ENCODE measurements around the gene NAGS.
"Not testable (repeated sequence)": the region's sequence is repeated elsewhere in the genome, so short reads cannot be mapped to it uniquely, and the experiment has no call there.

Gene NAGS

DNA sequence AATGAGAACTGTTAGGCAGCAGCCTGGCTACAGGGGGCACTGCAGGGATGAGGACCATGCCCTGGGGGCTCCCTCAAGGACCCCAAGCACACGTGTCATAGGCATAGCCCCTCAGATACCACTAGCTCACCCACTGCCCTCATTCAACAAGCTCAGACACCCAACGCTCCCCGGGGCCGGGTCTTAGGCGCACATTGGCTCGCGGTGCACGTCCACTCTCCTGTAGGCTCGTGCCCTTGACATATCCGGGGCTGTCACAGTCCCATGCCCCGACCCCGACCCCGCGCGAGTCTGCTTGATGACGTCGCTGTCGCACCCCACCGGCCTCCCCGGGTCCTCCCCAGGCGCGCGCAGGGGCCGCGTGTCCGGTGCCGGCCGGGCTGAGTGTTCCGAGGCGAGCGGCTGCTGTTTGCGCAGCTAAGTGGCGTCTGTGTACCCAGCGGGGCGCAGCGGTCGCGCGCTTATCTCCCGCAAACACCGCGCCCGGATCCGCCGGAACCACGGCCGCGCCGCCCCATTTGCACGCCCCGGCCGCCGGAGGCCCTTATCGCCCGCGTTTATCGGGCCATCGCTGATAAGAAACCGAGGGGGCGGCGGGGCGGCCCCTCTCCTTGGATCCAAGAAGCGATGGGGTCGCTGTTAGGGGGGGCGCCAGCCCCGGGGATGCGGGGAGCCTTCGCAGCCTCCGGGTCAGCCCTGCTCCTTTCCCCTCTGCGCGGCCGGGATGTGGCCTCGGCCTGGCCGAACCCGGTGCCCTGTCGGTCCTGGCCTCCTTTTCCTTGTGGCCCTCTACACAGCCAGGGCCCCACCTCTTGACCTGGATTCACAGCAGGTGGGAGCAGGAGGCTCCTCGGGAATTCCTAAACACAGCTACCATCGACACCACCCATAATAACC is 20.7 kb upstream of the NAGS start:
- DNase-seq (ENCODE audit: low read depth, low spot score) = peak; percentile 27

- DNase-seq (ENCODE audit: low read depth, low spot score) = no peak
Measured at GRCh38 chr17:43984521-43984920, 19.9 kb upstream of the NAGS start.

- DNase-seq (ENCODE audit: low read depth, low spot score) = no peak
Measured at GRCh38 chr17:43986225-43986981, 18.0 kb upstream of the NAGS start.

DNA sequence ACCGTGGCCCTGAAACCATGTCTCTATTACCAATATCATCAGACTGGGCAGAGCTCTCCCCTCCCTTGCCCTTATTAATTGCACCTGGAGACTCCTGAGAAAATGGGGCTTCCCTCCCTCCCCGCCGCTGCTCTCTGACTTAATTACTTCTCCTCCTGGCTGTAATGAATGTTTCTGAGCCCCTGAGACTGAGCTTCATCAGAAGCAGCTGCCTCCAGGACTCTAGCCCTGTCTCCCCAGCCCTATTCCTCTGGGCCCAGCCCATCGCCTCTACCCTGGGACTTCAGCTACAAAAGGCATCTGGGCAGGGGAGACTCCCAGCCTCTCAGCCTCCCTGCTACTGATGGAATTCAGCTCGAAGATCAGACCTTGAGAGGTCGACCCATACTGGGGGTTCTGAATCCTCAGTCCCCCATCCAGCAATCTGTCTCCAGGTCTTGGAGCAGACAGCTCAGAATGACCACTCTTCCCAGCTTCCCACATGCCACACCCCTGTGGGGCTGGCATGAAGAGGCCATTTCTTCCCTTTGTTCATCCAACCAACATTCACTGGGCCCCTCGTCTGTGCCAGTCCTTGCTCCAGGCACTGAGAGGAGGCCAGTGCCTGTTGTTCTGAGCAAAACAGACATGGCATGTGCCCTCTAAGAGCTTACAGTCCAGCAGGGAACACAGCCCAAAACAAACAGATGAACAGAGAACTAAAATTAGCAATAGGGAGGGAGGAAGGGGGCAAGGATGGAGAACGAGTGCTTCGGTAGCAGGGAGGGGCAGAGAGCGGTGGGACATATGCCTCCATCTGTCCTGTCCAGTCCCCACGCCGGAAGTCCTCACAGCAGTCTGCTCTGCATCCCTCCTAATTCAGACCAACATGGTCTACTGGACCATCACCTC is 17.0 kb upstream of the NAGS start:
- DNase-seq (ENCODE audit: low read depth, low spot score) = no peak

GRCh38 chr17:43988301-43988700 is 16.1 kb upstream of the NAGS start:
- DNase-seq (ENCODE audit: low read depth, low spot score) = no peak

- no peak for DNase-seq (ENCODE audit: low read depth, low spot score)
Measured at GRCh38 chr17:43992641-43993040, 11.8 kb upstream of the NAGS start.

- peak; percentile 78 for DNase-seq (ENCODE audit: low read depth, low spot score)
Measured at GRCh38 chr17:43994272-43995149, 9.9 kb upstream of the NAGS start.

GRCh38 chr17:43995150-43995471 is 9.3 kb upstream of the NAGS start:
- DNase-seq (ENCODE audit: low read depth, low spot score) = no peak

DNA sequence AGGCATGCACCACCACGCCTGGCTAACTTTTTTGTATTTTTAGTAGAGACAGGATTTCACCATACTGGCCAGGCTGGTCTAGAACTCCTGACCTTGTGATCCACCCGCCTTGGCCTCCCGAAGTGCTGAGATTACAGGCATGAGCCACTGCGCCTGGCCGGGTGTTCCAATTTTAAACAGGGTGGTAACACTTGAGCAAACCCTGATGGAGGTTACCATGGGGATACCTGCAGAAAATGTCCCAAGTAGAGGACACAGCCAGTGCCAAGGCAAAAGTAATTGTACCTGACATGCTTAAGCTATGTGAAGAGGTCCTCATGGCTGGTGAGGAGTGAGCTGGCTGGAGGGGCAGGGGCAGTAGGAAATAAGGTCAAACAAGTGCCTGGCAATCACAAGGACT is 7.2 kb upstream of the NAGS start:
- DNase-seq (ENCODE audit: low read depth, low spot score) = not testable (repeated sequence)

DNA sequence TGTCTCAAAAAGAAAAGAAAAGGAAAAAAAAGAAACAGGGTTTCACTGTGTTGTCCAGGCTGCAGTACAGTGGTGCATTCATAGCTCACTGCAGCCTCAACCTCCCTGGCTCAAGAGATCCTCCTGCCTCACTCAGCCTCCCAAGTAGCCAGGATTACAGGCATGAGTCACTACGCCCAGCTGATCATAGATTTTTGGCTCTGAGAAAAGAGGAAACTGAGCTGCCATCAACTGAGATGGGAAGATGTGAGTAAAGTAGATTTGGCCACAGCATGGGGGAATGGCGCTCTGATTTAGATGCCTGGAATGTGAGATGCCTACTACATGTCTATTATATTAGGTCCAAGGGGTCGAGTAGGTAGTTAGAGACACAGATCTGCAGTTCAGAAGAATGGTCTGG is 5.9 kb upstream of the NAGS start:
- peak; percentile 33 for DNase-seq (ENCODE audit: low read depth, low spot score)

GRCh38 chr17:43999024-43999423 is 5.4 kb upstream of the NAGS start:
- no peak for DNase-seq (ENCODE audit: low read depth, low spot score)

GRCh38 chr17:44000141-44000860 is 4.1 kb upstream of the NAGS start:
- no peak for DNase-seq (ENCODE audit: low read depth, low spot score)

DNA sequence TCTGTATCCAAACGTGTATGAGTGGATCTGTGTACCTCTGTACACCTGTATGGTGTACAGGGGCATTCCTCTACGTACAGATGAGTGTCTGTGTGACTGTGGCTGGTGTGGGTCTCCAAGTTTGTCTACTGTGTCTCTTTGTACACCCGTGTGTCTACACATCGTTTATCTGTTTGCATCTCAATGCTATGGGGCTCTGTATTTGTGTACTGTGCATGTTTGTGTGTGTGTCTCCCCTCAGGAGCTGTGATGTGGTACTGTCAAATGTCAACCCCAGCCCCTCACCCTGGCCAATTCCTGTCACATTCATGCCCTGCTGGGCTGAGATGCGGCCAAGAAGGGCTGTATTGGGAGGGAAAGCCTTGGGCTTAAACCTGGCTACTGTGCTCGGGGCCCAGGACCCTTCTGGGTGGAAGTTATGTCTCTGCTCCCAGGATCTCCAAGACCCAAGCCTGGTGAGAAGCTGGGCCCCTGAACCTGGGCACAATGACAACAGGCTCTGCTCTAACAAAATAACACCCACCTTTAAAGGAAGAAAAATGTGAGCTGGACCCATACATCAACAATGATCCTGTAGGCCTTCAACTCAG is 3.5 kb upstream of the NAGS start:
- no peak for DNase-seq (ENCODE audit: low read depth, low spot score)

DNA sequence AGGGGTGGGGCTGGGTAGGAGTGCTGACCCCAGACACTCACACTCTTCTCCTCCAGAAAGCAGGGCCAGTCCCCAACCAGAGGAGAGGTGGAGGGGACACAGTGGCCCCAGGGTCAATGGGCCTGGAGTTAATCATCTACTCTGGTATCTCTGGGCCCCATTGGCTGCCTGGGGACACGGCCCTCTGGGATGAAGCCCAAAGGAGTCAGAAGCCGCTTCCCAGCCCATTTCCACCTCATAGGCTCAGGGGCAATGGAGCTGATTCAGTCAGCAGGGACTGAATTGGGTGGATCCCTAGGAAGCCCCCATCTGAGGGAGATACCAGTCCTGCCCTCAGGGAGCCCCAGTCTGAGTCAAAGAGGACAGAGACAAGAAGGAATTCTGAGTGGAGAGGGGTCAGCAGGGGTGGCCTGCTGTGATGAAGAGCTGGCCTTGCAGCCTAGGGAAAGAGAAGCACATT is 2.9 kb upstream of the NAGS start:
- DNase-seq (ENCODE audit: low read depth, low spot score) = no peak

DNA sequence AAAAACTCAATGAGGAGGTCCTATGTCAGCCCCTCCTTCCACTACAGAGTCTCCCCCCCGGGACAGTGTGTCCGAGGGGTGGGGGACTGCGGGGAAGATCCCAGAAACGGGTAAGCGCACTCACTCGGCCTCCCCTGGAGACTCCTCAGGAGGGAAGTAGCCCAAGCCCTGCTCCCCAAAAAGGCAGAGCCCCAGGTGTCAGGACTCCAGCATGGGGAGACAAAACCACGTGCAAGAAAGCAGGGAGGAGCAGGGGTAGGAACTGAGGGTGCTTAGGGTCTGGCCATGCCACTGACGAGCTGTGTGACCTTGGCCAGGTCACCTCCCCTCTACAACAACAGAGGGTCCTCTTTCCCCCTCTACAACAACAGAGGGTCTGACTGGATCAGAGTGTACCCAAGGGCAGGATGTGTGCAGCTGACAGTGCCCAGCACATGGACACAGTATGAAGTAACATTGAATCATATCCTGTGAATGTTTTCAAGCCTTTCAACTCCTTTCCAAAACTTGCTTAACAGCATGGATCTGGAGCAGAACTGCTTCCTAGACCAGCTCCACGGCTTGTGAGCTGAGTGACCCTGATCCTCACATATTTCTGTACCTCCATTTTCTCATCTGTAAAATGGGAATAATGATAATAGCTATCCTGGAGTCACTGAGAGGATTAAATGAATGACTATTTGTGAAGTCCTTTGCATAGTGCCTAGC is 2.1 kb upstream of the NAGS start:
- DNase-seq (ENCODE audit: low read depth, low spot score) = no peak

DNA sequence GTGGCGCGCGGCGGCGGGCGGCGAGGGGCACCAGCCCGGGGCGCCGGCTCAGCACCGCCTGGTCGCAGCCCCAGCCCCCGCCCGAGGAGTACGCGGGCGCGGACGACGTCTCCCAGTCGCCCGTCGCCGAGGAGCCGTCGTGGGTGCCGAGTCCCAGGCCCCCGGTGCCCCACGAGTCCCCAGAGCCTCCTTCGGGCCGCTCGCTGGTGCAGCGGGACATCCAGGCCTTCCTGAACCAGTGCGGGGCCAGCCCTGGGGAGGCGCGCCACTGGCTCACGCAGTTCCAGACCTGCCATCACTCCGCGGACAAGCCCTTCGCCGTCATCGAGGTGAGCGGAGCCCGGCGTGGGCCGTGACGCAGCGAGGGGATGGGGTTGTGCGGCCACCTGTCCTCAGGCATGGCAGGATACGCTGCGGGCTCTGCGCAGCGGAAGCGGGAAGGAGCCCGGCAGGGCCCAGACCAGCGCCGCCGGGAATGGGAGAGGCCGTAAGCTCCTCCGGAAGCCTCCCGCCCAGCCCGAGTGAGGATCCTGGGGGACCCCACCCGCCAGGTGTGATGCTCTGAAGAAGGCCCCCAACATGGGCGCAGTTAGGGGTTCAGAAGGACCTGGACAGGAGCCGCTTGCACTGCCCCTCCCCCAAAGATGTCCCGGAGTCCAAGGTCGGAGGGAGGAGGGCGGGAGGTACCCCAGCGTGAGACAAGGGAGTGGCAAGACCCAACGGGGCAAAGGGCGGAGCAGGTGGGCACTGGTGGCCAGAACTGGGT is 522 bp downstream of the NAGS start:
- DNase-seq (ENCODE audit: low read depth, low spot score) = peak; percentile 38

- peak; percentile 45 for DNase-seq (ENCODE audit: low read depth, low spot score)
Measured at GRCh38 chr17:44005527-44006271, 1.3 kb downstream of the NAGS start.

DNA sequence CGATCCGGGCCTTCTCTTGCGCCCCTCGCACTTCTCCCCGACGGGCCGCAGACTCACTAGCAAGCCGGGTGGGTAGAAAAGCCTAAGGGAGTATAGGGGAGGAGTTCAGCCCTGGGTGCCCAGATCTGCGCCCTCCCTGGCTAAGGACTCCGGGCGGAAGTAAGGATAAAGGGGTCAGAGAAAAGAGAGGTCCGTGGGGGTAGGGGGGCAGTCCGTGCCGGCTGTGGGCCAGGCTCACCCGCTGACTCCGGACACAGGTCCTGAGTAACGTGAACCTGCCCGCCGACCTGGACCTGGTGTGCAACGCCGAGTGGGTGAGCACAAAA is 1.8 kb downstream of the NAGS start:
- no peak for DNase-seq (ENCODE audit: low read depth, low spot score)
